Mesenchymal stem cell (in vitro differentiated cells and primary cell): ENCODE results near the gene CENPP.

Experiments used
- DNase-seq: peaks from one replicate; pipeline ENCODE4 v3.0.0-alpha.2; 2013
- H2AFZ ChIP-seq: one replicate; pipeline ENCODE4 v1.6.1; 2013; ENCODE audit warnings: low read depth, mild to moderate bottlenecking, control low read depth, inconsistent platforms, low read length, moderate library complexity
- H2AK5ac ChIP-seq: 2 replicates; pipeline ENCODE4 v1.6.1; 2013; ENCODE audit warnings: low read length, moderate library complexity, mild to moderate bottlenecking, inconsistent platforms; ENCODE audit not compliant: severe bottlenecking
- H2BK120ac ChIP-seq: one replicate; pipeline ENCODE4 v1.6.1; 2013; ENCODE audit warnings: low read depth, mild to moderate bottlenecking, inconsistent platforms, low read length, moderate library complexity
- H2BK12ac ChIP-seq, 2 experiments: one replicate each; pipeline ENCODE4 v1.6.1; 2013; ENCODE audit warnings: inconsistent platforms in 2 of 2, low read length in 2 of 2, mild to moderate bottlenecking in 2 of 2, moderate library complexity in 2 of 2, control low read depth in 1 of 2
- H2BK15ac ChIP-seq: one replicate; pipeline ENCODE4 v1.6.1; 2013; ENCODE audit warnings: mild to moderate bottlenecking, low read depth, inconsistent platforms; ENCODE audit not compliant: poor library complexity, severe bottlenecking
- H2BK5ac ChIP-seq: 2 replicates; pipeline ENCODE4 v1.6.1; 2013; ENCODE audit warnings: low read depth, mild to moderate bottlenecking, low read length, control low read depth, inconsistent platforms; ENCODE audit not compliant: poor library complexity, severe bottlenecking
- H3K14ac ChIP-seq, 2 experiments: one replicate each; pipeline ENCODE4 v1.6.1; 2013; ENCODE audit warnings: inconsistent platforms in 2 of 2, low read length in 2 of 2, control low read depth in 1 of 2, mild to moderate bottlenecking in 1 of 2, moderate library complexity in 1 of 2
- H3K18ac ChIP-seq, 2 experiments: one replicate each; pipeline ENCODE4 v1.6.1; 2013; ENCODE audit warnings: inconsistent platforms in 2 of 2, low read length in 2 of 2, control low read depth in 1 of 2, low read depth in 1 of 2, mild to moderate bottlenecking in 1 of 2
- H3K23ac ChIP-seq, 2 experiments: one replicate each; pipeline ENCODE4 v1.6.1; 2013; ENCODE audit warnings: inconsistent platforms in 2 of 2, low read length in 2 of 2, mild to moderate bottlenecking in 2 of 2, moderate library complexity in 2 of 2, control low read depth in 1 of 2
- H3K27ac ChIP-seq: 2 replicates; pipeline ENCODE4 v1.5.1; 2013; ENCODE audit warnings: mild to moderate bottlenecking, moderate library complexity, low read length, control low read depth, inconsistent platforms; ENCODE audit not compliant: poor library complexity, severe bottlenecking
- H3K27me3 ChIP-seq, 2 experiments: 2 replicates each; pipeline versions ENCODE4 v1.6.1 to v1.7.0; 2013; ENCODE audit warnings: low read length in 2 of 2, mild to moderate bottlenecking in 2 of 2, moderate library complexity in 2 of 2, control low read depth in 1 of 2, inconsistent platforms in 1 of 2; ENCODE audit not compliant: control insufficient read depth in 1 of 2, insufficient read depth in 1 of 2
- H3K36me3 ChIP-seq, 2 experiments: 2 replicates each; pipeline versions ENCODE4 v1.6.1 to v1.7.0; 2013; ENCODE audit warnings: low read length in 2 of 2, control low read depth in 1 of 2, inconsistent platforms in 1 of 2, low read depth in 1 of 2, mild to moderate bottlenecking in 1 of 2; ENCODE audit not compliant: insufficient read depth in 2 of 2, control insufficient read depth in 1 of 2
- H3K4ac ChIP-seq, 2 experiments: one replicate each; pipeline ENCODE4 v1.6.1; 2013; ENCODE audit warnings: inconsistent platforms in 2 of 2, low read length in 2 of 2, mild to moderate bottlenecking in 2 of 2, moderate library complexity in 2 of 2, control low read depth in 1 of 2, low read depth in 1 of 2
- H3K4me1 ChIP-seq: 2 replicates; pipeline ENCODE4 v1.6.1; 2013; ENCODE audit warnings: low read depth, low read length, control low read depth; ENCODE audit not compliant: control insufficient read depth, insufficient read depth
- H3K4me2 ChIP-seq: 2 replicates; pipeline ENCODE4 v1.6.1; 2013; ENCODE audit warnings: low read length, mild to moderate bottlenecking, inconsistent platforms; ENCODE audit not compliant: poor library complexity, severe bottlenecking
- H3K4me3 ChIP-seq, 2 experiments: 2 replicates each; pipeline versions ENCODE4 v1.5.1 to v1.7.0; 2013; ENCODE audit warnings: low read length in 2 of 2, mild to moderate bottlenecking in 2 of 2, control low read depth in 1 of 2, low read depth in 1 of 2; ENCODE audit not compliant: insufficient read depth in 1 of 2
- H3K79me1 ChIP-seq: replicated peaks from 2 replicates; pipeline ENCODE4 v1.6.1; 2013; ENCODE audit warnings: mild to moderate bottlenecking, control low read depth, low read length, inconsistent platforms; ENCODE audit not compliant: poor library complexity, severe bottlenecking
- H3K9ac ChIP-seq: 2 replicates; pipeline ENCODE4 v1.7.0; 2013; ENCODE audit warnings: mild to moderate bottlenecking, low read length, moderate library complexity
- H3K9me3 ChIP-seq: 2 replicates; pipeline ENCODE4 v1.7.0; 2013; ENCODE audit warnings: mild to moderate bottlenecking, low read length; ENCODE audit not compliant: control insufficient read depth
- H4K8ac ChIP-seq: one replicate; pipeline ENCODE4 v1.6.1; 2013; ENCODE audit warnings: inconsistent platforms, mild to moderate bottlenecking, low read length, moderate library complexity
- H4K91ac ChIP-seq: one replicate; pipeline ENCODE4 v1.6.1; 2013; ENCODE audit warnings: mild to moderate bottlenecking, low read length, inconsistent platforms
- WGBS: methylation state at CpG from one replicate; pipeline ENCODE4 v1.1.7; 2013; ENCODE audit warnings: mixed read lengths; 5-methylcytosine and 5-hydroxymethylcytosine counted together

The CENPP gene

DNA sequence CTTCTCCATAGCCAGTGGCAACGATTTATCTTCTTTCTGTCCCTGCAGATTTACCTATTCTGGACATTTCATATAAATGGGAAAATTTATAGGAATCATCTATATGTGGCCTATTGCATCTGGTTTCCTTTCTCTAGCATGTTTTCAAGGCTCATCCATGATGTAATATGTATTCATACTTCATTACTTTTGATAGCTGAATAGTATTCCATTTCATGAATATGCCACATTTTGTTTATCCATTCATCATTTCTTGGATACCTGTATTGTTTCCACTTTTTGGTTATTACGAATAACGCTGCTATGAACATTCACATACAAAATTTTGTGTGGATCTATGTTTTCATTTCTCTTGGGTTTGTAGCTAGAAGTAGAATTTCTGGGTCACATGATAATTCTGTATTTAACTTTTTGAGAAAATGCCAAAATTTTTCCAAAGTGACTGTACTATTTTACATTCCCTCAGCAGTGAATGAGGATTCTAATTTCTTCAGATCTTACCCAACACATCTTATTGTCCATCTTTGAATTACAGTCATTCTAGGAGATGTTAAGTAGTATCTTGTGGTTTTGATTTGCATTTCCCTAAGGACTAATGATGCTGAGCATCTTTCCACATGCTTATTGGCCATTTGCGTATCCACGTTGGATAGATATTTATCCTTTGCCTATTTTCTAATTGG lies 35.9 kb upstream of the CENPP start:
- no peak overlapping the region for H4K91ac ChIP-seq
- H2BK120ac ChIP-seq: no peak overlapping the region
- H3K9me3 ChIP-seq: no peaks in the 10 kb centered on the region
- H3K4me3 ChIP-seq: no peak overlapping the region
- H3K14ac ChIP-seq: no peak overlapping the region
- peaks cover 11% of the 10 kb centered on the region for H3K4me1 ChIP-seq
- 100% methylated on average over 2 of the region's 5 CpGs for WGBS
- no peak overlapping the region for H3K18ac ChIP-seq
- H2BK15ac ChIP-seq: no peak overlapping the region
- no peak overlapping the region for H2AFZ ChIP-seq
- H3K27me3 ChIP-seq: no peaks in the 10 kb centered on the region
- no peak overlapping the region for H2BK12ac ChIP-seq
- no peak overlapping the region for H3K4me2 ChIP-seq
- H3K4ac ChIP-seq: no peak overlapping the region
- peak overlapping the region; percentile 14 for H3K9ac ChIP-seq
- peaks cover 5% of the 10 kb centered on the region for H3K79me1 ChIP-seq
- no peak overlapping the region for H3K23ac ChIP-seq
- no peak overlapping the region for H2AK5ac ChIP-seq
- H2BK5ac ChIP-seq: no peak overlapping the region
- H3K36me3 ChIP-seq: peaks cover 3 to 62% of the 10 kb centered on the region in 2 experiments
- H4K8ac ChIP-seq: no peak overlapping the region
- no peak overlapping the region for H3K27ac ChIP-seq
- peak; percentile 11 for DNase-seq

- Histone ChIP-seq H3K4me3 (no peak overlapping the region), H2BK12ac (no peak overlapping the region), H2BK15ac (no peak overlapping the region), H3K36me3 (peaks cover 3 to 51% of the 10 kb centered on the region in 2 experiments), H3K9me3 (no peaks in the 10 kb centered on the region), H4K91ac (no peak overlapping the region), H3K27me3 (no peaks in the 10 kb centered on the region), H2AFZ (no peak overlapping the region), H4K8ac (no peak overlapping the region), H3K79me1 (peaks cover 8% of the 10 kb centered on the region), H3K4me1 (peaks cover 11% of the 10 kb centered on the region), H2BK5ac (no peak overlapping the region), H3K4me2 (no peak overlapping the region), H3K18ac (no peak overlapping the region), H3K9ac (peak overlapping the region; percentile 99), H3K23ac (no peak overlapping the region), H3K14ac (no peak overlapping the region), H3K27ac (no peak overlapping the region), H2BK120ac (no peak overlapping the region), H3K4ac (no peak overlapping the region), H2AK5ac (no peak overlapping the region)
- no CpG with 5 or more reads among the region's 1 CpG for WGBS
- no peak for DNase-seq
Measured at GRCh38 chr9:92290785-92291429, 34.8 kb upstream of the CENPP start.

DNA sequence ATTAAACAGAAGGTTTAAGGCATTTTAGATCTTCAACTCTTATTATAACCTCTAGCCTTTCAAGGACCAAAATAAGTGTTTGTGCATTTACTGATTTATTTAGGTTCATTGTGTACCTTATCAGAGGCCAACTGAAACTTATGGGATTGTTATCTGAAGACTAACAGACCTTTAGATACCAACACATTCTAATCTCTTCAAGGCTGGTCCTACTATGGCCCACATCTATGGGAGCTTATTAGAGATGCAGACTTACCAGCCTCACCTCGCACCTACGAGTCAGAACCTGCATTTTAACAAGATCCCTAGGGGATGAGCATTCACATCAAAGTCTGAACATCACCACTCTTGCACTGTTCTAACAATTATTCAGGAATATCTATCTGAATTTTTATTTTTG lies 34.2 kb upstream of the CENPP start:
- Histone ChIP-seq H2BK5ac (no peak overlapping the region), H2AK5ac (no peak overlapping the region), H3K27me3 (no peaks in the 10 kb centered on the region), H3K79me1 (peaks cover 6% of the 10 kb centered on the region), H3K23ac (no peak overlapping the region), H3K9ac (peak overlapping the region; percentile 99), H4K8ac (no peak overlapping the region), H2BK15ac (no peak overlapping the region), H3K18ac (no peak overlapping the region), H3K4me2 (no peak overlapping the region), H2BK12ac (no peak overlapping the region), H3K9me3 (no peaks in the 10 kb centered on the region), H4K91ac (no peak overlapping the region), H3K14ac (no peak overlapping the region), H3K4me1 (peaks cover 11% of the 10 kb centered on the region), H3K27ac (no peak overlapping the region), H3K4me3 (peak overlapping the region in 1 of 2 experiments; percentile 93), H2BK120ac (no peak overlapping the region), H2AFZ (no peak overlapping the region), H3K4ac (no peak overlapping the region), H3K36me3 (peaks cover 3 to 49% of the 10 kb centered on the region in 2 experiments)
- DNase-seq: no peak
- 89% methylated on average over 2 of the region's 2 CpGs for WGBS

GRCh38 chr9:92292338-92293074 lies 33.2 kb upstream of the CENPP start:
- Histone ChIP-seq H3K4me1 (peaks cover 11% of the 10 kb centered on the region), H3K4me2 (peak overlapping the region; percentile 46), H3K14ac (no peak overlapping the region), H2BK15ac (no peak overlapping the region), H3K4me3 (peak overlapping the region in 1 of 2 experiments; percentile 93), H2AFZ (no peak overlapping the region), H3K9ac (peak overlapping the region; percentile 99), H3K27me3 (no peaks in the 10 kb centered on the region), H3K23ac (no peak overlapping the region), H3K79me1 (peaks cover 6% of the 10 kb centered on the region), H2BK5ac (no peak overlapping the region), H3K18ac (no peak overlapping the region), H2AK5ac (no peak overlapping the region), H3K9me3 (no peaks in the 10 kb centered on the region), H2BK120ac (no peak overlapping the region), H2BK12ac (no peak overlapping the region), H4K8ac (no peak overlapping the region), H3K4ac (no peak overlapping the region), H3K36me3 (peaks cover 6 to 49% of the 10 kb centered on the region in 2 experiments), H3K27ac (no peak overlapping the region), H4K91ac (no peak overlapping the region)
- peak; percentile 50 for DNase-seq
- 44% methylated on average over 8 of the region's 8 CpGs for WGBS
